ENCODE data around the gene DNM3. TPM values are rescaled to one million over a fixed set of nuclear protein-coding genes. Genes with fewer than 3 reads are reported as not detected.

The DNM3 gene
- total and polyA plus RNA-seq, 2 of the 8 experiments (the other 6 are each of a cell fraction or from before 2014, with no cell fraction given): 2.0 to 8.5 TPM

DNA sequence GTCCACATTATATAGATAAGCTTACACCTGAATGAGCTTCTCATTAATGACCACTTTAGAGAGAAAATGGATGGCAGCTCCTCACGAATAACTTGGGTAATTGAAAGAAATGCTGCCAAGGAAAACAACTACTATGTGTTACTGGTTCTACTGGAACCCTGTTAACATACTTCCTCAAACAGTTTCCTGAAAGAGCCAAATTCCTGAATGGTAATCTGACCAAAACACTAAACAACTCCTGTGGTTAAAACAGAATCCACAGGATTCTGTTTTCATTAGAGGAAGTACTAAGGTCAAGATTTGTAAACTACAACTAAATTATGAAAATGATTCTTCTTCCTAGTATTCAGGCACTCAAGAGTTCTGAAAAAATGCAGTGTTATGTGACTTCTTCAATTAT lies 107.2 kb downstream of the DNM3 start:
- ChIA-PET CTCF (ENCODE audit: partially characterized antibody) (interaction anchor here (0.7 to 1.1 kb wide), 4 partner anchors 38 to 147 kb away, joined by 3 to 4 read pairs (median 3); no protein-coding TSS in a partner anchor), POLR2A (ENCODE audit: partially characterized antibody) (no interaction called here)
- peaks cover 0 to 3% (median 1%) of the 10 kb centered on the region in 4 experiments; a peak in 2 of 8 replicates for H3K36me3 ChIP-seq (ENCODE audit: control insufficient read depth in 2 of 4, insufficient read depth in 4 of 4, low read length in 3 of 4)
- H2BK15ac ChIP-seq (ENCODE audit: low read length): no peak overlapping the region
- H3K79me1 ChIP-seq (ENCODE audit: low read depth, low read length): no peaks in the 10 kb centered on the region; the same call in 1 of the 2 replicates
- H2BK5ac ChIP-seq (ENCODE audit: low read depth, low read length): no peak overlapping the region
- no peak overlapping the region for H2AK5ac ChIP-seq (ENCODE audit: low read depth, low read length)
- no peak overlapping the region for H2AFZ ChIP-seq (ENCODE audit: low read length)
- H2BK120ac ChIP-seq (replicated peaks; ENCODE audit: low read depth, low read length): no peak overlapping the region
- WGBS, 2 experiments (ENCODE audit: extremely low coverage in 1 of 2, insufficient coverage in 1 of 2, insufficient read length in 1 of 2, insufficient replicate concordance in 2 of 2, low coverage in 1 of 2, low lambda C conversion rate in 2 of 2, missing lambda C conversion rate in 1 of 2): 50% methylated on average over 1 of the region's 1 CpG; no CpG with 5 or more reads in 1 of the 2 experiments
- FAIRE-seq (no peak), DNase-seq (ENCODE audit: low read depth in 1 of 2, low spot score in 2 of 2) (no peak)
- no peak overlapping the region for H3K9ac ChIP-seq (replicated peaks in 1 of 4; ENCODE audit: extremely low read depth in 1 of 4, low read depth in 3 of 4, low read length in 3 of 4)
- no peak overlapping the region for H3K4me2 ChIP-seq (ENCODE audit: insufficient read depth in 1 of 2, low read depth in 2 of 2, low read length in 2 of 2)
- no peak overlapping the region for H3K4ac ChIP-seq (replicated peaks; ENCODE audit: insufficient read length, low read depth, low read length)
- no peak overlapping the region for H4K91ac ChIP-seq (replicated peaks; ENCODE audit: insufficient read length, low read length)
- TF ChIP-seq RXRA (IDR thresholded peaks at IDR 0.05; ENCODE audit: insufficient read depth, low read depth, low read length) (no peak), SIX5 (IDR thresholded peaks at IDR 0.05; ENCODE audit: low read depth, low read length) (no peak), EGR1 (IDR thresholded peaks at IDR 0.05; ENCODE audit: borderline replicate concordance, low read depth, low read length) (no peak), TAF1 (IDR thresholded peaks at IDR 0.05; ENCODE audit: low read depth, low read length) (no peak), EZH2 (IDR thresholded peaks at IDR 0.05; ENCODE audit: low read depth, low read length, severe bottlenecking) (no peak)
- no peak overlapping the region for H3K18ac ChIP-seq (ENCODE audit: extremely low read depth, low read length)
- H3K79me2 ChIP-seq (ENCODE audit: control insufficient read depth in 1 of 2, insufficient read depth in 2 of 2, low read length in 2 of 2): no peaks in the 10 kb centered on the region
- H3K27ac ChIP-seq (ENCODE audit: low read depth, low read length): no peak overlapping the region
- no peaks in the 10 kb centered on the region for H4K20me1 ChIP-seq (replicated peaks in 1 of 2; ENCODE audit: control insufficient read depth in 1 of 2, insufficient read depth in 2 of 2, low read length in 2 of 2)
- H3K27me3 ChIP-seq (replicated peaks in 1 of 4; ENCODE audit: control insufficient read depth in 3 of 4, extremely low read depth in 1 of 4, insufficient read depth in 3 of 4, low read length in 3 of 4): no peaks in the 10 kb centered on the region; a peak in 1 of 7 replicates
- H3K4me1 ChIP-seq (replicated peaks in 1 of 4; ENCODE audit: control insufficient read depth in 3 of 4, insufficient read depth in 4 of 4, low read length in 3 of 4): peaks cover 0 to 7% (median 4%) of the 10 kb centered on the region in 4 experiments; a peak in 2 of 7 replicates
- H3K4me3 ChIP-seq (ENCODE audit: extremely low read depth in 1 of 4, insufficient read depth in 2 of 4, low read depth in 3 of 4, low read length in 4 of 4): no peak overlapping the region
- H3K23me2 ChIP-seq (ENCODE audit: low read depth, low read length): no peaks in the 10 kb centered on the region
- H4K5ac ChIP-seq (ENCODE audit: insufficient read length, low read depth, low read length): no peak overlapping the region
- no peak overlapping the region for H3K23ac ChIP-seq (ENCODE audit: insufficient read length)
- H3K56ac ChIP-seq (replicated peaks; ENCODE audit: insufficient read length, low read depth, low read length): no peak overlapping the region
- H2BK20ac ChIP-seq (ENCODE audit: low read length): no peak overlapping the region
- H3K14ac ChIP-seq (ENCODE audit: insufficient read length): no peak overlapping the region
- H4K8ac ChIP-seq (ENCODE audit: extremely low read depth, insufficient read depth, low read length): no peak overlapping the region
- H2BK12ac ChIP-seq (ENCODE audit: low read depth, low read length): no peak overlapping the region
- H3K9me3 ChIP-seq (ENCODE audit: insufficient read depth in 2 of 2, low read depth in 1 of 2, low read length in 1 of 2): peaks cover 9 to 12% of the 10 kb centered on the region in 2 experiments

All from H1 (cell line).